HG03521 (cell line): ENCODE measurements around the gene MYO1F.

Source experiments
- ATAC-seq: cut with Tn5 transposase; IDR thresholded peaks from one replicate; pipeline ENCODE4 v1.9.1; 2021; ENCODE audit warnings: mild to moderate bottlenecking, moderate library complexity; ENCODE audit not compliant: unreplicated experiment

The MYO1F gene

DNA sequence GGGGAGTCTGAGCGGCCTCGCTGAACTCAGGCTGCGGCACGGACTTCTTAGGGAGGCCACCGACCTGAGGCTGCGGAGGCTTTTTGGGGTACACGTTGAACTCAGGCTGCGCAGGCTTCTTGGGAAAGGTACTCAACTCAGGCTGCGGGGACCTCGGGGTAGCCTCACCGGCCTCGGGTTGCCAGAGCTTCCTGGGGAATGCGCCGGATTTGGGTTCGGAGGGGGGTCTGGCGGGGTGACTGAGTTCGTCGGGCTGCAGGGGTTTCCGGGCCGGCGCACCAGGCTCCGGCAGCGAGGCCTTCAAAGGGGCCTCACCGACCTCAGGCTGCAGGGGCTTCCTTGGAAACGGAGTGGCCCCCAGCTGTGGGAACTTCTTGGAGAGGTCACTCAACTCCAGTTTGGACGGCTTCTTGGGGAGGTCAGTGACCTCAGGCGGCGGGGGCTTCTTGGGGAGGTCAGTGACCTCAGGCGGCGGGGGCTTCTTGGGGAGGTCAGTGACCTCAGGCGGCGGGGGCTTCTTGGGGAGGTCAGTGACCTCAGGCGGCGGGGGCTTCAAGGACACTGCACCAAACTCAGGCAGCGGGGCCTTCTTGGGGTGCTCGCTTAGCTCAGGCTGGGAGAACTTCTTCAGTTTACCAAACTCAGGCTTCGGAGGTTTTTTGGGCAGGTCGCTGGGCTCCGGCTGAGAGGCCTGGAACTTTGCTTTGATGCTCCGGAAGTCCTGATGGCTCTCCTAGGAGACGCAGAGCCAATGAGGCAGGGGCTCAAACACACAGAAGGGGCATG lies 78.0 kb downstream of the MYO1F start:
- ATAC-seq = no peak

DNA sequence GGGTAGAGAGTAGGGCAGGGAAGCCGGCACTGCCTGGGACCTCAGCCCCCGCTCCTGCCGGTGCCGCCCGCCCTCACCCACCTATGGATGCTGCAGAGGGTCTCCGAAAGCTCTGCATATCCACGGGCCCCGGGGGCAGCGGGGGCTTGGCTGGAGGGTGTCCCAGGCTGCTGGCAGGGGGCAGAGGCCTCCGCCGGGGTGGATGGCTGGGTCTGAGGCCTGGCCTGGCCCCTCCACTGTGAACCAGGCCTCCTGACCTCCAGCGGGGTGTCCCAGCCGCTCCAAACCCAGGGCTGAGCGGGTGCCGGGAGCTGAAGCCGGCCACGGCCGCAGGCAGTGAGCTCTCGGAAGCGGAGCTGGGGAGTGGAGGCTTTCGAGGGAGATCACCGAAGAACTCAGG lies 78.9 kb downstream of the MYO1F start:
- no peak for ATAC-seq

DNA sequence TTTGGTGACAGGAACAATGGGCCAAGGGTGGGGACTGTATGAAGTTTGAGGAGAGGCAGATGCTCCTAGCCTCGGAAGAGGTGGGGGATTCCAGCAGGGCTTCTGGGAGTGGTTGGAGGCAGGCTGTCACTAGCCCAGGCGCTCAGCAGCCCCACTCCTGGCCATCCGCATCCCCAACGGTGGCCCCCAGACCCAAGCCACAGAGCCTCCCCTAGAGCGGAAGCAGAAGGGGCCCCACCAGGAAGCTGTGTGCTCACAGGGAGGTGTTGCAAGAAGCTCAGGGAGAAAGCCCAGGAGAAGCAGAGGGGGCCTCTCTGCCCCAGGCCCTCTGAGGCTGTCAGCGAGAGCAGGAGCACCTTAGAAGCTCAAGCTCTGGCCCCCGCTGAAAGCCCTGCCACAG lies 83.1 kb downstream of the MYO1F start:
- no peak for ATAC-seq

DNA sequence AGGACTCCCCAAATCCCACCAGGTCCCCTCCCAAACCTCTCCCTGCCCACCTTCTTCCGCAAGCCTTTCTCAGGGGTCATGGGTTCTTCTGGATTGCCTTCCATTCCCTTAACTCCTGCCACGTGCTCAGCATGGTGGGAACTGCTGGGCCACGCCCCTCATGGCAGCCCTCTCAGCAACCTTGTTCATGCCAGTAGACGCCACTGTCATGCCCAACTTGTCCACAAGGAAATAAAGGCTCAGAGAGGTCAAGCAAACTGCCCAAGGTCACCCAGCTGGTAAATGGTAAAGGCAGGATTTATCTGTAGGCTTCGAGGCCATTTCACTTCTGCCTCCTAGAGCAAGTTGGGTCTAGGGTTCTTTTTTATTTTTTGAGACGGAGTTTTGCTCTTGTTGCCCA lies 85.7 kb downstream of the MYO1F start:
- ATAC-seq = no peak

DNA sequence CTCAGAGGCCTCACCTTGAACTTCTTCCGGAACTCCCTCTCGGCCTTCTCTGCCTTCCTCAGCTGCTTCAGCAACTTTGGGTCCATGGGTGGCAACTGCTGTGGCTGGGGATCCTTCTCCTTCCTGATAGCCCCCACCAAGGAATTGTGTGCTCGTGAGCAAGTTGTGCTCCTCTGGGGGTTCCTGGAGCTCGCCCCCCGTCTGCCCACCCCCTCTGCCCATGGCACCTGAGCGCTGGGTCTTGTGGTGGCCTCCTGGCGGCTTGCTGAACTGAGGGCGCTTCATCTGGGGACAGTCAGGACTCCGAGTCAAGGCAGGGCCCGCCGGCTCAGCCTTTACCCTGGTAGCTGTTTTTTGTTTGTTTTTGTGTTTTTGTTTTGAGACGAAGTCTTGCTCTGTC lies 86.4 kb downstream of the MYO1F start:
- no peak for ATAC-seq

DNA sequence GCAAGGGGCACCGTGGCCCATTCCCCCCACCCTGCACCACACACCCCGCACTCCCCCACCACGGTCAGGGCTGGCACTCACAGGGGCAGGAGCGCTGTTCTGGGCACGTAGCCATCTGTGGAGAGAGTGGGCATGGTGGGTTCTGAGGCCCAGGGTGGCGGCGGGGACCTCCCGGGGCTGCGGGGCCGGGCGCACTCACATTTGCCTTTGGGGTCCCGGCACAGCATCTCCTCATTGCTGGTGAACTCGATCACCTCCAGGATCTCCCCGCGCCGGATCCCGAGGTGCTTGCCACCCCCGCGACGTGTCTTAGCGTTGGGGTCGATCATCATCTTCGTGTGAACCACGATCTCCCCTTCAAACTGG lies 86.9 kb downstream of the MYO1F start:
- no peak for ATAC-seq

DNA sequence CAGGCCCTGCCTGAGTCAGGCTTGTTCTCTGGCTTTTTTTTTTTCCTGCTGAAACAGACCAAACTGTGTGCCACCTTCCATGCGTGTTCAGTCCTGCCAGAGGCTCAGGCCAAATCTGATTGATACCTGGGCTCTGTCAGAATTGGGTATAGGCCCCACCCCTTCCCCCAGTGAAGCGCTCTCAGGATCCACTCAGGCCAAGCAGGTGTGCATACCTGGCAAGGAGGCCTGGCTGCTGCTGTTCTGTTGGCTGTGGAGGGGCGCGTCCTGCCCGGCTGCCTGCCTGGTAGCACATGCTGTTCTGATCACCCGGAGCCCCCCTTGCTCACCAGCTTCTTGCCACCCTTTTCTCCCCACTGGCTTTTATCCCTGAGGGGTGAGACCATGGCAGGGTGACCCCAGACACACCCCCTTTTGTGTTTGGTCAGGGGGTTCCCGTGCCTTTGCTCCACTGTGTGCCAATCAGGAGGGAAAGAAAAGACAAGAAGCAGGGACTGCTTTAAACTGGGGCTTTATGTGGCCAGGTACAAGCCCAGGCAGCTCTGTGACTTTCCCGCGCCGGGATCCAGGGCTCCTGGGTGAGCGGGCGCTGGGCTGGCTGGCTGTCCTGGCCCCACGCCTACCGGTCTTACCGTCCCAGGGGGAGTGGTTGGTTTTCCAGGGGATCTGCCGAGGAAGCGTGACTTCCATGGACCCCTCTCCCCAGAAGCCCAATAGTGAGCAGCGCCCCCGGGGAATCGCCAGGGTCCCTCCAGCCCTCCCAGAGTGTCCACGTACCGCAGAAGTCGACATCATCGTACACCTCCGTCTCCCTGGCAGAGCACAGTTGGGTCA lies 87.5 kb downstream of the MYO1F start:
- ATAC-seq = no peak

DNA sequence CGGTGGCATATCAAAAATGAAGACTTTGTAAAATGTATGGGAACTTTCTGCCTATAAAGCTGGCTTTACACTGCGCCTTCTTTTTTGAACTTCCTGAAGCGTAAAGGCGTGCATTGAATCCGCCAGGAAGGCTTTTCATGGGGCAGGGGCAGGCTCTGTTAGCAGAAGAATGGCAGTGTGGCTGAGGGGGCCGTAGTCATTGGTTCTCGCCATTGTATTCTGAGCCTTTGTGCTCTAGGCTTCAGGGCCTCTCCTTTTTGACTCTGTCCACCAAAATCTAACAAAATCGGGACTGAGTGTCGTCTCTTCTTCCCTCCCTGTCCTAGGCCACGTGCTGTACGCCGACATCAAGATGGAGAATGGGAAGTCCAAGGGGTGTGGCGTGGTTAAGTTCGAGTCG lies 88.9 kb downstream of the MYO1F start:
- ATAC-seq = no peak

DNA sequence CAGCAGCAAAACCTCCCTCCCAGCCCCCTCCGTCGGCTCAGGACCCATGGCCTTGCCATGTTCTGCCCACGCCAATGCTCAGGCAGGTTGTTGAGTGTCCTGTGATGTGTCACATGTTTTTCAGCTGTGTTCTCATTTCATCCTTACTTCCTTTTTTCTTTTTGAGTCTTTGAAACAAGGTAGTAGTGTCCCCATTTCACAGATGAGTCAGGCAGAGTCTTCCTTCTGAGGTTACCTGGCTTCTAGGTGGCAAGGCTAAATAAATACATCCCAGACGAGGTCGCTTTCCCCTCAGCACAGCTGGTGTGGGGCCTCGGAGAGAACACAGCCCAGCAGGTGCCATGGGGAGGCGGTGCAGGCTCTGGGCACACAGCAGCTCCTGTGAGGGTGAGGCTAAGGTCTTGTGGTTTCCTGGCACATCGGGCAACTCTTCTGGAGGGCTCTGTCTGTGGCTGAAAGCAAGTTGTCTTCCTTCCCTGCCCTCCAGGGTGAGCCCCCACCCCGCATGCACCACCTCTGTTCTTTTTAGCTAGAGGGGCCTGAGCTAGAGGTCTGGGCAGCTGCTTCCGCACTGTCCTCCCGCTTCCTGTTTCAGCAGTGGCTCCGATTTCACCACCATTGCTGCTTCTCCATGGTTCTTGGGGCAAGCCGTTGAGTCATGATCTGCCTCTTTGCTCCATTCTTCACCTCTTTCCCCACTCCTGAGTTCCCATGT lies 89.9 kb downstream of the MYO1F start:
- peak; percentile 39 for ATAC-seq

DNA sequence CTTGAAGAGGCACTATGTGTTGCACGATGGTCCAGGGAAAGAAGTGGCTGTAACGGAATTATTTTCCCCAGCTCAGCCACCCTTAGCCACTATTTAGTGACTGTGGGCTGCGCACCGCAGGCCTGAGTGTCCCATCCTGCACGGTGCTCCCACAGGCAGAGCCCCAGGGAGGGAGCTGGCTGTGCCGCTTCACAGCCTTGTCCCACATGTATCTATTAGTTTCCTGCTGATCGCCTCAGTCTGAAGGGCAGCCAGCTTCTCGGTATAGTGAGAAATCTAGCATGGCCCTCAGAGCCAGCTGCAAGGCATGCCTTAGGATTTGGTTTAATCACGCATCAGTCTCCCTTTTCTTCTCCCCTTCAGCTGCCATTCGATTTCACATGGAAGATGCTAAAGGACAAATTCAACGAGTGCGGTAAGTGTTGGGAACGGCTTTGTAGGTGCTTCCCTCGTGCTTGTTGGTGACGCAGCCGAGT lies 90.5 kb downstream of the MYO1F start:
- no peak for ATAC-seq

DNA sequence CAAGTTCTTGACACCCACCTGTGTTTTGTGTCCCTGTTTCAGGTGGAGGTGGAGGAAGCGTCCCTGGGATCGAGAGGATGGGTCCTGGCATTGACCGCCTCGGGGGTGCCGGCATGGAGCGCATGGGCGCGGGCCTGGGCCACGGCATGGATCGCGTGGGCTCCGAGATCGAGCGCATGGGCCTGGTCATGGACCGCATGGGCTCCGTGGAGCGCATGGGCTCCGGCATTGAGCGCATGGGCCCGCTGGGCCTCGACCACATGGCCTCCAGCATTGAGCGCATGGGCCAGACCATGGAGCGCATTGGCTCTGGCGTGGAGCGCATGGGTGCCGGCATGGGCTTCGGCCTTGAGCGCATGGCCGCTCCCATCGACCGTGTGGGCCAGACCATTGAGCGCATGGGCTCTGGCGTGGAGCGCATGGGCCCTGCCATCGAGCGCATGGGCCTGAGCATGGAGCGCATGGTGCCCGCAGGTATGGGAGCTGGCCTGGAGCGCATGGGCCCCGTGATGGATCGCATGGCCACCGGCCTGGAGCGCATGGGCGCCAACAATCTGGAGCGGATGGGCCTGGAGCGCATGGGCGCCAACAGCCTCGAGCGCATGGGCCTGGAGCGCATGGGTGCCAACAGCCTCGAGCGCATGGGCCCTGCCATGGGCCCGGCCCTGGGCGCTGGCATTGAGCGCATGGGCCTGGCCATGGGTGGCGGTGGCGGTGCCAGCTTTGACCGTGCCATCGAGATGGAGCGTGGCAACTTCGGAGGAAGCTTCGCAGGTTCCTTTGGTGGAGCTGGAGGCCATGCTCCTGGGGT lies 91.5 kb downstream of the MYO1F start:
- ATAC-seq = no peak

DNA sequence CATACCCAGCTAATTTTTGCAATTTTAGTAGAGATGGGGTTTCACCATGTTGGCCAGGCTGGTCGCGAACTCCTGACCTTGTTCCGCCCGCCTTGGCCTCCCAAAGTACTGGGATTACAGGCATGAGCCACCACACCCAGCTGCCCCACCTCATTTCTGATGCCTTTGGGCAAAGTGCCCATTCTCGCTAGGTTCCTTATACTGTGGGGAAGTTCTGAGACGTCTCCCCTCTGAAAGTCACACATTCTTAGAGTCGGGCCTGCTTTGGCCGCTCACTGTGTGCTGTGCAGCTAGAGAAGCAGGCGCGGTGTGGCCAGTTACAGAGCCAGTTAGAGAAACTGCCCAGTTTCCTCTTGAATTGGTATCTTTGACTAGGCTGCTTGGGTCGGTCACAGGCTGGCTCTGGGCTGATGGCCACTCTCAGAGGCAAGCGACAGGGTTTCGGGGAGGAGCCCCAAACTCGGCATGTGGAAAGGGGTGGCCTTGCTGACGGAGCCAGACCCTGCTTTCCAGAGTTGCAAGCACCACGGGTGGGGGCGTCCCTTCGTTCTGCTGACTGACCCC lies 92.8 kb downstream of the MYO1F start:
- ATAC-seq = no peak

DNA sequence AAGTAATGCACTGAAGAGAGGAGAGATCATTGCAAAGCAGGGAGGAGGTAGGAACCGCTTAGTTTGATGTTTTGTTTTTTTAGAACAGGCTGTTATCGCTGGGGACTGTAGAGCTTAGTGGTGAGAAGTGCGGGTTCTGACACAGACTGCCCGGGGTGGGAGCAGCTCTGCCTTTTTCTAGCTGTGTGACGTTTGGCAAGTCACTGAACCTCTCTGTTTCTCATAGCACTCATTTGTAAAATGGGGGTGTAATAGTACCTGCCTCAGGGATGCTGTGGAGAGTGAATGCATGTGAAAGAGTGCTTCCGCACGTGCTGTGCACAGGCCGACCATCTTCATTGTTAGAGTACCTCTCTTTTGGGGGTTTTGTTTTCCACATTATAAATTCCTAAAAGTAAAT lies 94.1 kb downstream of the MYO1F start:
- ATAC-seq = no peak

DNA sequence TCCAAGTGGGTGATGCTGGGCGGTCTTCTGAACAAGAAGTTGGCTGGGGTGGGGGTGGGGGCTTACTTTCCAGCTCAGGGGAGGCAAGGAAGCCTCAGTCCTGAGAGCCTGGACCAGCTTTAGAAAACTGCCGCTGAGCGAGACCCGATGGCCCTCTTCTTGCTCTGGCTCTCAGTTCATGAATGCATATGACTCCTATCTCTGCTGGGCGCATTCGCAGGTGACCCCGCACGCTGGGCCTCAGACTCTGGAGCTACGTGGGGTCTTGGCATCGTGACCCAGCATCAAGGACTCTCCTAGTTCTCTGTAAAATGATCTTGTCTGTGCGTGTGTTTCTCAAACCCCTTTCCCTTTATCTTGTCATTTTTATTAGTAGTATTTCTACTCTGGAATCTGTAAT lies 94.5 kb downstream of the MYO1F start:
- ATAC-seq = no peak

DNA sequence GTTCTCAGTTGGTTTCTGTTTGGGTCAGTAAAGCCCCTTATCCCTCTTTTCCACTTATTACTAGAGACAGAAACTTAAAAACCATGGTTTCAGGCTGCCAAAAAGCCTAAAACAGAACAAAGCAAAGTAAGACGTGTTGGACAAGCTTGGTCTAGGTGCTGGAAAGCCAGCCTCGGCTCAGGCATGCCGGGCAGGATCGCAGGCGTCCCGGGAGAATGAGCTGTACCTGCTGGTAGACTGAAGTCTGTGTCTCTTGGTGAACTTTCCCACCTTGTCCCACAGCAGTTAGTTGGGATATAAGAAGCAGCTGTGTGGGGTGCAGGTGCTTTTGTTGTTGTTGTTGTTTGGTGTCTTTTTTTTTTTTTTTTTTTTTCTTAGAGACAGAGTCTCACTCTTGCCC lies 95.6 kb downstream of the MYO1F start:
- no peak for ATAC-seq

DNA sequence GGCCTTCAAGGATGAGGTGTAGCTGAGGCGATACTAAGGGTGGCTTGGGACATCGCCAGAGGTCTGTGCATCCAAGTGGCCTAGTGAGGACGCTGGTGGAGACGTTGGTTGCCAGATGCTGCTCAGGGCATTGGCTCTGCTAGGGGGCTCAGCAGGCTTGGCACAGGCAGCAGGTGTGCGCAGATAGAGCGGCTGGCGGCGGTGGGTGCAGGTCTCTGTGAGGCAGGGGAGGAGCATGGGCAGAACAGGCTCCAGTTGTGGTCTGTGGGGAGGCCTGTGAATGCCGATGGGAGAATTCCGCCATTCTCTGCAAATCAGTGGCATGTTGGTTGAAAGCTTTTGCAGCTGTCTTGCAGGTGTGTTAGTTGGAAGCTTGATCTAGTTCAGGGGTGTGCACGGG lies 96.0 kb downstream of the MYO1F start:
- no peak for ATAC-seq

DNA sequence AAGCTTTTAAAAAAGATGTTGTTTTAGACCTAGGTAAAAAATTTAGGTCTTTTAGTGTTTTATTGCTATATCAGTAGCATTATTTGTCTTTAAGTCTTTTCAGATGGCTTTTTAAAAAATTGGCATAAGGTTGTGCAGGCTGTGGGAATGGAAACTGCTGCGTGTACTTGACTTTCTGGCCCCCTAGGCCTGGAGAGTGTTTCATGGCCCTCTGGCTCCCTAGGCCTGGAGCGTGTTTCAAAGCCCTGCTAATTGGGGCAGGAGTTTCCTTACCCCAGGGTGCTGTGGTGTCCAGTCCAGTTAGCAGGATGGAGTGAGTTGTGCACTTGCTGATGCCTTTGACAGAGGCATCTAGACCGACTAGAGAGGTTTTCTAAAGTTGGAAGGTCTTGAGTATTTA lies 98.6 kb downstream of the MYO1F start:
- no peak for ATAC-seq

DNA sequence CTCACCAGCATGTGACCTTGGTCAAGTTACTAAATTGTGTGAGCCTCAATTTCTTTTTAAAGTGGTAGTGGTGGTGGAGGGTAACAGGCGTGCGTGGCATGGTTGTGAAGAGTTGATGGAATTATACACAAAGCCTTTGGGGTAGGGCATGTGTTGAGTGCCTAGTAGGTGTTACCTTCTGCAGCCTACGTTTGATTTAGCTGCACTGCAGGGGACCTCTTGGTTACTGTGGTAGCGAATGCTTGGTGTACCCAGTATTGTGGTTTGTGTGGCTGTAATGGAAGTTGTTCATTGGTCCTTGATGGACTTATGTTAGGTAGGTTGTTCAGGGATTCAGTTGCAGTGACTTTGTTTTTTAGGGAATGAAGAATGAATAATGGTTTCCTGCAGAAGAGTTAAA lies 99.4 kb downstream of the MYO1F start:
- no peak for ATAC-seq

DNA sequence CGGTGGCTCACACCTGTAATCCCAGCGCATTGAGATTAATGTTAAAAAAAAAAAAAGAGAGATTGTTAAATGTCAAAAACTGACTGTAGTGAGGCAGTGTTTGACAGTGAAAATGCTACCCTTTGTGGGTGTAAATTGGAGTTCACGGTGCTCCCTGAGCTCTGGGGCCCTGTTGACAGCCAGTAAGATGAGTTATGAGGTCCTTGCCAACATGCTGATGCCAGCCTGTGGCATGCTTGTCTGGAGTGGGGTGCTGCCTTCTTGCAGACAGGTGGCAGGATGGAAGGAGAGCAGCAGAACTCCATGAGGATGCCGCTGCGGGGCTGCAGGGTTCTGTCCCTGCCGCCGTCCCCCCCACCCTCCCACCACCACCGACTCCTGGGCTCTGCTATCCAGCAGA lies 100.7 kb downstream of the MYO1F start:
- ATAC-seq = no peak

DNA sequence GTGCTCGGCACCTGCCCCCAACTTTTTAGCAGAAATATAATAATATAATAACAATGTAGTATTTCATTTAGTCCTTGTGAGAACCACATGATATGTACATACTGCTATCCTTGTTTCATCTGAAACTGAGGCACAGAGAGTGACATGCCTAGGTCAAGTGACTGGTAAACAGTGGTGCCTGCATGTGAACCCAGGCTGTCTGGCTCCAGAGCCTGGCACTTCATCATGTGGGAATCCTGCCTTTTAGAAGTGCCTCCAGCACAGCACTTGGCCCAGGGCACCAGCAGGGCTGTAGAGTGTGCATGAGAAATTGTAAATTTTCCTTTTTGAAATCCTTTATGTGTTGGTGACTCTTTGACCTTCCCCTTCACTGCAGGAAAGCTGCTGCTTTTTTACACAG lies 102.2 kb downstream of the MYO1F start:
- no peak for ATAC-seq
